HG03196 (cell line): ENCODE measurements around the gene INPP5D.

Experiments used
- ATAC-seq: cut with Tn5 transposase; IDR thresholded peaks from one replicate; pipeline ENCODE4 v1.9.1; 2021; ENCODE audit not compliant: unreplicated experiment

The INPP5D gene

DNA sequence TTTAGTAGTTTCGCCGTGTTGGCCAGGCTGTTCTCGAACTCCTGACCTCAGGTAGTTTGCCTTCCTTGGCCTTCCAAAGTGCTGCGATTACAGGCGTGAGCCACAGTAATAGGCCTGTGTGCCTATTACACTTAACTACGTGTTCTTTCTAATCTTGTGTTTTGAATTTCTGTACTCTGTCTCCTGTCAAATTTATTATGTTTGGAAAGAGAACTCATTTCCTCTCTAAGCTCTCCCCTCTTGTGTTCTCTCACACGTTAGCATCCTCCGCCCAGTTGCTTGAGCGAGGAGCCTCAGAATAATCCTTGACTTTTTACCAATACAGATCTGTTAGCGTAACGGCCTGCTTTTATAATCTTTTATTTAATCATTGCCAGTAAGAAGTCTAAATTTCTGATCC is 195.0 kb downstream of the INPP5D start:
- no peak for ATAC-seq

- ATAC-seq: no peak
Observed at GRCh38 chr2:233256048-233256447, 195.9 kb downstream of the INPP5D start.
